B cell (primary cell): ENCODE data around the gene CEP131. TPM values are rescaled to one million over a fixed set of nuclear protein-coding genes. Genes with fewer than 3 reads are reported as not detected.

ENCODE experiments used
- ATAC-seq: fragments of 200-7000 bp; cut with Tn5 transposase; one replicate; pipeline ENCODE4 v1.10.0; 2021; ENCODE audit warnings: low read depth, mild to moderate bottlenecking, moderate number of reproducible peaks, moderate library complexity
- CTCF ChIA-PET: fragments of 350-600 bp; sonication (Branson Sonifier 250); formaldehyde crosslinking; loops from one replicate; lab custom pipeline; 2021; ENCODE audit warnings: antibody characterized with exemption, inconsistent platforms; lab: Charles Lee
- POLR2A ChIA-PET: fragments of 350-600 bp; sonication (Branson Sonifier 250); formaldehyde crosslinking; loops from one replicate; lab custom pipeline; 2021; ENCODE audit warnings: antibody characterized with exemption; lab: Charles Lee
- DNase-seq: peaks from one replicate; pipeline ENCODE4 v3.0.0; 2013
- H2AFZ ChIP-seq: 2 replicates; pipeline ENCODE4 v1.6.1; 2012; ENCODE audit warnings: mild to moderate bottlenecking, low read depth, low read length; ENCODE audit not compliant: insufficient read depth, poor library complexity, severe bottlenecking
- H3K27ac ChIP-seq, 2 donors: 1 replicate in 1 of 2; 2 replicates in 1 of 2; pipeline ENCODE4 v1.5.1; 2012 to 2013; ENCODE audit warnings: low read length in 2 of 2, mild to moderate bottlenecking in 2 of 2, moderate library complexity in 1 of 2
- H3K27me3 ChIP-seq, 4 experiments: fragments of 200-600 bp in 1 of 4; sonication (generic) in 1 of 4; replicated peaks in 1 of 4; 1 replicate in 2 of 4; 2 replicates in 2 of 4; pipeline versions ENCODE4 v1.6.1 to v1.7.0; 2013 to 2016; ENCODE audit warnings: low read length in 3 of 4, mild to moderate bottlenecking in 2 of 4, mixed read lengths in 1 of 4, moderate library complexity in 1 of 4; ENCODE audit not compliant: insufficient read depth in 4 of 4, control insufficient read depth in 3 of 4; ENCODE audit errors: control extremely low read depth in 1 of 4
- H3K36me3 ChIP-seq, 2 experiments: replicated peaks in 1 of 2; 1 replicate in 1 of 2; 2 replicates in 1 of 2; pipeline versions ENCODE4 v1.6.1 to v1.7.1; 2013; ENCODE audit warnings: low read length in 1 of 2; ENCODE audit not compliant: insufficient read depth in 2 of 2, control insufficient read depth in 1 of 2; ENCODE audit errors: control extremely low read depth in 1 of 2, extremely low read depth in 1 of 2
- H3K4me1 ChIP-seq, 2 donors: fragments of 200-600 bp in 1 of 2; sonication (generic) in 1 of 2; 1 replicate in 1 of 2; 2 replicates in 1 of 2; pipeline versions ENCODE4 v1.5.1 to v1.6.1; 2013 to 2017; ENCODE audit warnings: low read length in 2 of 2; ENCODE audit not compliant: control insufficient read depth in 2 of 2, insufficient read depth in 2 of 2
- H3K4me2 ChIP-seq: replicated peaks from 2 replicates; pipeline ENCODE3; 2012; ENCODE audit warnings: mild to moderate bottlenecking, low read depth, low read length; ENCODE audit not compliant: poor library complexity, severe bottlenecking
- H3K4me3 ChIP-seq, 5 experiments: fragments of 200-600 bp in 1 of 5; sonication (generic) in 1 of 5; 1 replicate in 3 of 5; 2 replicates in 2 of 5; pipeline versions ENCODE4 v1.5.1 to v1.7.0; 2011 to 2016; ENCODE audit warnings: low read length in 4 of 5, mild to moderate bottlenecking in 4 of 5, low read depth in 2 of 5, control low read depth in 1 of 5, moderate library complexity in 1 of 5; ENCODE audit not compliant: insufficient read depth in 1 of 5; ENCODE audit errors: control extremely low read depth in 1 of 5, extremely low read depth in 1 of 5
- H3K79me2 ChIP-seq: fragments of 200-600 bp; sonication (generic); one replicate; pipeline ENCODE4 v1.6.0; 2016; ENCODE audit warnings: low read length; ENCODE audit not compliant: control insufficient read depth, insufficient read depth
- H3K9ac ChIP-seq: fragments of 200-600 bp; sonication (generic); 2 replicates; pipeline ENCODE4 v1.6.1; 2017; ENCODE audit warnings: mild to moderate bottlenecking, low read length, moderate library complexity
- H3K9me3 ChIP-seq, 3 donors: one replicate each; pipeline versions ENCODE4 v1.6.1 to v1.7.1; 2013; ENCODE audit warnings: low read length in 2 of 3; ENCODE audit not compliant: control insufficient read depth in 2 of 3, insufficient read depth in 1 of 3; ENCODE audit errors: control extremely low read depth in 1 of 3
- H4K20me1 ChIP-seq: 2 replicates; pipeline ENCODE4 v1.6.0; 2012; ENCODE audit warnings: mild to moderate bottlenecking, low read length; ENCODE audit not compliant: insufficient read depth, control insufficient read depth, poor library complexity, severe bottlenecking
- H3K27ac Mint-ChIP-seq: one replicate; pipeline ENCODE4 v1.8.0; 2021; ENCODE audit warnings: mixed read lengths
- H3K27me3 Mint-ChIP-seq: one replicate; pipeline ENCODE4 v1.8.0; 2021; ENCODE audit warnings: mixed read lengths
- H3K4me1 Mint-ChIP-seq: one replicate; pipeline ENCODE4 v1.8.0; 2021; ENCODE audit warnings: mixed read lengths
- H3K4me3 Mint-ChIP-seq: one replicate; pipeline ENCODE4 v1.8.0; 2021; ENCODE audit warnings: mixed read lengths
- H3K9me3 Mint-ChIP-seq: one replicate; pipeline ENCODE4 v1.8.0; 2022; ENCODE audit warnings: mixed read lengths; ENCODE audit not compliant: insufficient read depth
- CTCF ChIP-seq: fragments of 200-600 bp; IDR thresholded peaks from one replicate; pipeline ENCODE4 v1.8.0; 2022; ENCODE audit warnings: antibody characterized with exemption, mild to moderate bottlenecking
- EZH2 ChIP-seq: IDR thresholded peaks from 2 replicates; pipeline ENCODE4 v1.6.1; 2012; ENCODE audit warnings: borderline replicate concordance, low read depth, mild to moderate bottlenecking, moderate library complexity, low read length; ENCODE audit not compliant: insufficient read depth, poor library complexity, severe bottlenecking
- WGBS: methylation state at CpG from one replicate; pipeline ENCODE4 v1.1.5; 2013; ENCODE audit warnings: missing lambda C conversion rate; ENCODE audit not compliant: insufficient coverage; 5-methylcytosine and 5-hydroxymethylcytosine counted together
- intact Hi-C: fragments of 100-400 bp; cut with micrococcal nuclease; formaldehyde crosslinking; loops from one replicate; pipeline ENCODE4 v1.10.0; 2022
- polyA plus RNA-seq: library from polyadenylated mRNA; depleted of rRNA; stranded (reverse); fragments of >200 nt; gene quantifications from 2 replicates; pipeline ENCODE4 v1.2.3, GENCODE V29; 2012
- total RNA-seq, 2 donors: library from RNA; stranded (reverse); fragments of 120-200 nt in 1 of 2; gene quantifications; 1 replicate in 1 of 2; 2 replicates in 1 of 2; pipeline versions ENCODE4 v1.2.3 to v1.2.4, GENCODE V29; 2013 to 2022

CEP131 gene
- total and polyA plus RNA-seq, 2 donors (not counting 1 experiment from before 2014, with no cell fraction given): 18.8 to 25.5 TPM

- H3K9me3 Mint-ChIP-seq: no peaks in the 10 kb centered on the region
- Histone ChIP-seq H3K4me1 (peaks cover 19 to 29% of the 10 kb centered on the region in 2 donors), H3K9ac (peak overlapping the region; percentile 97), H3K9me3 (peaks cover 0 to 3% (median 0%) of the 10 kb centered on the region in 3 donors), H3K27ac (peak overlapping the region; percentile 18 to 82), H4K20me1 (peaks cover 77% of the 10 kb centered on the region), H3K36me3 (peaks cover 0 to 34% of the 10 kb centered on the region in 2 experiments), H3K4me2 (peak overlapping the region; percentile 97), H2AFZ (peak overlapping the region; percentile 96), H3K79me2 (peaks cover 78% of the 10 kb centered on the region), H3K4me3 (peak overlapping the region; percentile 24 to 90 (median 82)), H3K27me3 (no peaks in the 10 kb centered on the region)
- H3K4me1 Mint-ChIP-seq: peaks cover 44% of the 10 kb centered on the region
- no peaks in the 10 kb centered on the region for H3K27me3 Mint-ChIP-seq
- peak overlapping the region; percentile 83 for H3K27ac Mint-ChIP-seq
- no peak for TF ChIP-seq CTCF
- TF ChIP-seq EZH2: no peak
- DNase-seq (peak; percentile 33), ATAC-seq (no peak)
- WGBS: 61% methylated on average over 36 of the region's 36 CpGs
- intact Hi-C loops: no loop called here
- peak overlapping the region; percentile 93 for H3K4me3 Mint-ChIP-seq
- ChIA-PET CTCF (interaction anchor here (0.9 to 5.6 kb wide), 2 partner anchors 95 kb away, joined by 3 to 43 read pairs; no protein-coding TSS in a partner anchor), POLR2A (interaction anchor here (1.4 to 2.4 kb wide), 2 partner anchors 9 to 15 kb away, joined by 18 to 19 read pairs; partner anchors contain the start of gene CEP131)
Observed at GRCh38 chr17:81237591-81238489, 15.1 kb upstream of the CEP131 start.

GRCh38 chr17:81236784-81237183 is 14.0 kb upstream of the CEP131 start:
- Histone ChIP-seq H3K4me2 (peak overlapping the region; percentile 97), H3K36me3 (peaks cover 0 to 45% of the 10 kb centered on the region in 2 experiments), H3K4me3 (no peak overlapping the region), H3K4me1 (peaks cover 19 to 29% of the 10 kb centered on the region in 2 donors), H3K9ac (no peak overlapping the region), H3K27me3 (no peaks in the 10 kb centered on the region), H3K9me3 (peaks cover 0 to 3% (median 0%) of the 10 kb centered on the region in 3 donors), H3K27ac (no peak overlapping the region), H2AFZ (no peak overlapping the region), H4K20me1 (peaks cover 80% of the 10 kb centered on the region), H3K79me2 (peaks cover 80% of the 10 kb centered on the region)
- POLR2A ChIA-PET: interaction anchor here (0.6 kb wide), 1 partner anchor 281 kb away, joined by 4 read pairs; no protein-coding TSS in a partner anchor
- DNase-seq (no peak), ATAC-seq (no peak)
- 95% methylated on average over 21 of the region's 21 CpGs for WGBS
- intact Hi-C loops: no loop called here
- TF ChIP-seq EZH2: no peak
- Mint-ChIP-seq H3K4me3 (no peak overlapping the region), H3K27me3 (no peaks in the 10 kb centered on the region), H3K27ac (no peak overlapping the region), H3K4me1 (peaks cover 40% of the 10 kb centered on the region), H3K9me3 (no peaks in the 10 kb centered on the region)
- CTCF ChIA-PET: interaction anchor here (0.9 kb wide), 1 partner anchor 94 kb away, joined by 3 read pairs; no protein-coding TSS in a partner anchor
